NCI-H2227 (cell line): Measurements from ENCODE around the gene CKAP2.
"Not testable (repeated sequence)": the region's sequence is repeated elsewhere in the genome, so short reads cannot be mapped to it uniquely, and the experiment has no call there.

Experiments used
- DNase-seq: peaks from one replicate; lab custom pipeline; 2025; ENCODE audit not compliant: unreplicated experiment; lab: John Stamatoyannopoulos, UW

Gene CKAP2

GRCh38 chr13:52454820-52455676 lies at the start of gene CKAP2:
Gene CKAP2, plus strand, starts transcription at chr13:52455478. Its CDS starts 79 bp downstream, at chr13:52455557.
- DNase-seq: peak; percentile 94

- DNase-seq: peak; percentile 31
Observed at GRCh38 chr13:52405767-52406494, 49.3 kb upstream of the CKAP2 start, which contains the start of gene THSD1. Gene THSD1, minus strand, starts transcription at chr13:52406172. Its CDS starts 3,572 bp downstream, at chr13:52402600.

- DNase-seq: no peak
Observed at GRCh38 chr13:52406629-52407028, 48.6 kb upstream of the CKAP2 start.

- not testable (repeated sequence) for DNase-seq
Observed at GRCh38 chr13:52407436-52407835, 47.8 kb upstream of the CKAP2 start.

GRCh38 chr13:52408071-52408658 lies 47.1 kb upstream of the CKAP2 start:
- DNase-seq: peak; percentile 1

GRCh38 chr13:52411629-52412028 lies 43.6 kb upstream of the CKAP2 start:
- DNase-seq: no peak

- no peak for DNase-seq
Observed at GRCh38 chr13:52412128-52412527, 43.1 kb upstream of the CKAP2 start.

- DNase-seq: no peak
Observed at GRCh38 chr13:52414051-52414450, 41.2 kb upstream of the CKAP2 start.

GRCh38 chr13:52414963-52415362 lies 40.3 kb upstream of the CKAP2 start:
- DNase-seq: no peak

GRCh38 chr13:52419080-52419479 lies 36.2 kb upstream of the CKAP2 start:
- no peak for DNase-seq

- no peak for DNase-seq
Observed at GRCh38 chr13:52421216-52421615, 34.1 kb upstream of the CKAP2 start.

- DNase-seq: no peak
Observed at GRCh38 chr13:52428295-52428694, 27.0 kb upstream of the CKAP2 start.

- no peak for DNase-seq
Observed at GRCh38 chr13:52432456-52432855, 22.8 kb upstream of the CKAP2 start.

- DNase-seq: no peak
Observed at GRCh38 chr13:52446265-52446664, 9.0 kb upstream of the CKAP2 start.

GRCh38 chr13:52447354-52447753 lies 7.9 kb upstream of the CKAP2 start:
- no peak for DNase-seq

GRCh38 chr13:52447815-52448552 lies 7.3 kb upstream of the CKAP2 start:
- no peak for DNase-seq

- no peak for DNase-seq
Observed at GRCh38 chr13:52449331-52450011, 5.8 kb upstream of the CKAP2 start.

- DNase-seq: peak; percentile 96
Observed at GRCh38 chr13:52450012-52450792, 5.1 kb upstream of the CKAP2 start, which contains the start of gene VPS36. Gene VPS36, minus strand, starts transcription at chr13:52450634. Its CDS starts 40 bp downstream, at chr13:52450594.

- no peak for DNase-seq
Observed at GRCh38 chr13:52450793-52451116, 4.5 kb upstream of the CKAP2 start.
